SK-N-SH treated with all-trans-retinoic acid at 6 μM for 48 hours (cell line): ENCODE measurements around the gene PEX7.

Experiments used
- ATAC-seq: fragments of 200-7000 bp; cut with Tn5 transposase; 3 replicates; pipeline ENCODE4 v1.9.1; 2020; ENCODE audit warnings: mild to moderate bottlenecking, moderate library complexity
- ARNTL ChIP-seq: fragments of 450-650 bp; formaldehyde crosslinking; IDR thresholded peaks from 2 replicates; pipeline ENCODE4 v1.5.0; 2020; ENCODE audit warnings: low read depth, mild to moderate bottlenecking, moderate library complexity, borderline replicate concordance
- BACH2 ChIP-seq: fragments of 250-450 bp; sonication (Bioruptor Pico); IDR thresholded peaks from 2 replicates; pipeline ENCODE4 v1.9.0; 2021; ENCODE audit warnings: mild to moderate bottlenecking, borderline replicate concordance
- CSDC2 ChIP-seq: fragments of 250-450 bp; sonication (Bioruptor Pico); IDR thresholded peaks from 2 replicates; pipeline ENCODE4 v1.5.0; 2020; ENCODE audit warnings: mild to moderate bottlenecking, moderate library complexity
- ESRRG ChIP-seq: fragments of 250-450 bp; sonication (Bioruptor Pico); IDR thresholded peaks from 2 replicates; pipeline ENCODE4 v1.6.1; 2021; ENCODE audit warnings: mild to moderate bottlenecking
- GLIS3 ChIP-seq: fragments of 250-450 bp; sonication (Bioruptor Pico); IDR thresholded peaks from 2 replicates; pipeline ENCODE4 v1.5.0; 2020; ENCODE audit warnings: mild to moderate bottlenecking, moderate library complexity
- ISL1 ChIP-seq: fragments of 250-450 bp; sonication (Bioruptor Pico); IDR thresholded peaks from 2 replicates; pipeline ENCODE4 v2.1.2; 2022; ENCODE audit warnings: mild to moderate bottlenecking, moderate library complexity
- OSR1 ChIP-seq: fragments of 250-450 bp; sonication (Bioruptor Pico); IDR thresholded peaks from 2 replicates; pipeline ENCODE4 v1.8.0; 2022; ENCODE audit warnings: moderate library complexity, mild to moderate bottlenecking, inconsistent platforms
- PATZ1 ChIP-seq: fragments of 250-450 bp; sonication (Bioruptor Pico); IDR thresholded peaks from 2 replicates; pipeline ENCODE4 v1.8.0; 2020; ENCODE audit warnings: mild to moderate bottlenecking, moderate library complexity, borderline replicate concordance
- PPARA ChIP-seq: fragments of 250-450 bp; sonication (Bioruptor Pico); IDR thresholded peaks from 2 replicates; pipeline ENCODE4 v1.5.0; 2020; ENCODE audit warnings: mild to moderate bottlenecking, borderline replicate concordance
- RARB ChIP-seq: fragments of 250-450 bp; sonication (Bioruptor Pico); IDR thresholded peaks from 2 replicates; pipeline ENCODE4 v1.8.0; 2021; ENCODE audit warnings: mild to moderate bottlenecking, moderate library complexity
- SNAI2 ChIP-seq: fragments of 250-450 bp; sonication (Bioruptor Pico); IDR thresholded peaks from 2 replicates; pipeline ENCODE4 v1.5.0; 2020; ENCODE audit warnings: mild to moderate bottlenecking, moderate library complexity
- TCF4 ChIP-seq: fragments of 250-450 bp; sonication (Bioruptor Pico); IDR thresholded peaks from 2 replicates; pipeline ENCODE4 v1.8.0; 2021; ENCODE audit warnings: mild to moderate bottlenecking, moderate library complexity, borderline replicate concordance
- TOX ChIP-seq: fragments of 250-450 bp; sonication (Bioruptor Pico); IDR thresholded peaks from 2 replicates; pipeline ENCODE4 v1.8.0; 2021; ENCODE audit warnings: mild to moderate bottlenecking, moderate library complexity, borderline replicate concordance
- TSHZ2 ChIP-seq: fragments of 250-450 bp; sonication (Bioruptor Pico); IDR thresholded peaks from 2 replicates; pipeline ENCODE4 v1.5.0; 2020; ENCODE audit warnings: mild to moderate bottlenecking, moderate library complexity
- ZC3H10 ChIP-seq: fragments of 250-450 bp; sonication (Bioruptor Pico); IDR thresholded peaks from 2 replicates; pipeline ENCODE4 v1.5.1; 2021; ENCODE audit warnings: mild to moderate bottlenecking, moderate library complexity
- ZFP3 ChIP-seq: fragments of 250-450 bp; sonication (Bioruptor Pico); IDR thresholded peaks from 2 replicates; pipeline ENCODE4 v1.5.0; 2020; ENCODE audit warnings: mild to moderate bottlenecking, moderate library complexity
- ZFP30 ChIP-seq: fragments of 450-650 bp; formaldehyde crosslinking; IDR thresholded peaks from 2 replicates; pipeline ENCODE4 v1.5.0; 2022; ENCODE audit warnings: mild to moderate bottlenecking, moderate library complexity
- ZNF565 ChIP-seq: fragments of 450-650 bp; formaldehyde crosslinking; conservative IDR thresholded peaks from 2 replicates; pipeline ENCODE4 v1.5.0; 2020; ENCODE audit warnings: low read depth, mild to moderate bottlenecking, moderate library complexity
- ZNF70 ChIP-seq: fragments of 450-650 bp; formaldehyde crosslinking; IDR thresholded peaks from 2 replicates; pipeline ENCODE4 v1.5.0; 2020; ENCODE audit warnings: mild to moderate bottlenecking, moderate library complexity
- ZNF8 ChIP-seq: fragments of 450-650 bp; formaldehyde crosslinking; IDR thresholded peaks from 2 replicates; pipeline ENCODE4 v1.5.0; 2020; ENCODE audit warnings: mild to moderate bottlenecking, moderate library complexity
- TF ChIP-seq, protein P1 (sequence below): fragments of 250-450 bp; sonication (Bioruptor Pico); IDR thresholded peaks from 2 replicates; pipeline ENCODE4 v1.5.1; 2021; ENCODE audit warnings: mild to moderate bottlenecking, moderate library complexity

The PEX7 gene

GRCh38 chr6:136784271-136784664, 38.1 kb upstream of the PEX7 start:
- TF ChIP-seq, protein P1, sequence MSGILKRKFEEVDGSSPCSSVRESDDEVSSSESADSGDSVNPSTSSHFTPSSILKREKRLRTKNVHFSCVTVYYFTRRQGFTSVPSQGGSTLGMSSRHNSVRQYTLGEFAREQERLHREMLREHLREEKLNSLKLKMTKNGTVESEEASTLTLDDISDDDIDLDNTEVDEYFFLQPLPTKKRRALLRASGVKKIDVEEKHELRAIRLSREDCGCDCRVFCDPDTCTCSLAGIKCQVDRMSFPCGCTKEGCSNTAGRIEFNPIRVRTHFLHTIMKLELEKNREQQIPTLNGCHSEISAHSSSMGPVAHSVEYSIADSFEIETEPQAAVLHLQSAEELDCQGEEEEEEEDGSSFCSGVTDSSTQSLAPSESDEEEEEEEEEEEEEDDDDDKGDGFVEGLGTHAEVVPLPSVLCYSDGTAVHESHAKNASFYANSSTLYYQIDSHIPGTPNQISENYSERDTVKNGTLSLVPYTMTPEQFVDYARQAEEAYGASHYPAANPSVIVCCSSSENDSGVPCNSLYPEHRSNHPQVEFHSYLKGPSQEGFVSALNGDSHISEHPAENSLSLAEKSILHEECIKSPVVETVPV, result no peak
- TF ChIP-seq GLIS3 (no peak), ARNTL (CRISPR knock-in tag) (no peak), TCF4 (CRISPR knock-in tag) (no peak), ESRRG (CRISPR knock-in tag) (no peak), PPARA (CRISPR knock-in tag) (no peak)
- no peak for ATAC-seq

GRCh38 chr6:136784910-136785746, 37.3 kb upstream of the PEX7 start:
- TF ChIP-seq RARB (CRISPR knock-in tag), result no peak
- TF ChIP-seq ZFP30 (CRISPR knock-in tag), result no peak
- no peak for TF ChIP-seq ZNF70 (CRISPR knock-in tag)
- TF ChIP-seq ESRRG (CRISPR knock-in tag), result no peak
- TF ChIP-seq SNAI2 (CRISPR knock-in tag), result no peak
- TF ChIP-seq ISL1 (CRISPR knock-in tag), result no peak
- TF ChIP-seq BACH2 (CRISPR knock-in tag), result no peak
- no peak for TF ChIP-seq ZFP3 (CRISPR knock-in tag)
- no peak for TF ChIP-seq TOX (CRISPR knock-in tag)
- no peak for TF ChIP-seq PPARA (CRISPR knock-in tag)
- no peak for TF ChIP-seq CSDC2 (CRISPR knock-in tag)
- no peak for TF ChIP-seq ZNF565 (CRISPR knock-in tag)
- no peak for TF ChIP-seq OSR1 (CRISPR knock-in tag)
- no peak for TF ChIP-seq ZC3H10
- no peak for TF ChIP-seq ZNF8 (CRISPR knock-in tag)
- ATAC-seq, result no peak

GRCh38 chr6:136786658-136787057, 35.7 kb upstream of the PEX7 start:
- TF ChIP-seq PPARA (CRISPR knock-in tag), result no peak
- no peak for TF ChIP-seq ISL1 (CRISPR knock-in tag)
- TF ChIP-seq CSDC2 (CRISPR knock-in tag), result no peak
- TF ChIP-seq TCF4 (CRISPR knock-in tag), result no peak
- TF ChIP-seq BACH2 (CRISPR knock-in tag), result no peak
- no peak for ATAC-seq

DNA sequence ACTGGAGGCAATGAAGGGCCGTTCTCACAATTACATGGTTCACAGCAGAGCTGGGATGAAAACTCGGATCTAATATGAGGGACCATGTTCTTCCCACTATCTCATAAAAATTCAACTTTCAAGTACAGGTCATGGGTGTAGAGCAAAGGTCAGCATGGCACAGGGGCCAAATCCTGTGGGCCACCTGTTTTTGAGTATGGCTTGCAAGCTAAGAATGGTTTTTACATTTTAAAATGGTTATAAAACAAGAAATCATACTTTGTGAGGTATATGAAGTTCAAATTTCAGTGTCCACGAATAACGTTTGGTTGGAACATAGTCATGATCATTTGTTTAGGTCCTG, 34.7 kb upstream of the PEX7 start:
- TF ChIP-seq TCF4 (CRISPR knock-in tag) (no peak), OSR1 (CRISPR knock-in tag) (no peak), ZNF70 (CRISPR knock-in tag) (no peak), RARB (CRISPR knock-in tag) (no peak), PPARA (CRISPR knock-in tag) (no peak), BACH2 (CRISPR knock-in tag) (no peak), GLIS3 (no peak), CSDC2 (CRISPR knock-in tag) (no peak), PATZ1 (no peak), ZFP3 (CRISPR knock-in tag) (no peak), TSHZ2 (CRISPR knock-in tag) (no peak)
- TF ChIP-seq, protein P1, result no peak
- no peak for ATAC-seq
